ENCODE results near the gene TRMT112.
A peak's percentile ranks its signal among the peaks of the same experiment; 100 is the strongest.
"Not testable (repeated sequence)": the region's sequence is repeated elsewhere in the genome, so short reads cannot be mapped to it uniquely, and the experiment has no call there.

The TRMT112 gene

DNA sequence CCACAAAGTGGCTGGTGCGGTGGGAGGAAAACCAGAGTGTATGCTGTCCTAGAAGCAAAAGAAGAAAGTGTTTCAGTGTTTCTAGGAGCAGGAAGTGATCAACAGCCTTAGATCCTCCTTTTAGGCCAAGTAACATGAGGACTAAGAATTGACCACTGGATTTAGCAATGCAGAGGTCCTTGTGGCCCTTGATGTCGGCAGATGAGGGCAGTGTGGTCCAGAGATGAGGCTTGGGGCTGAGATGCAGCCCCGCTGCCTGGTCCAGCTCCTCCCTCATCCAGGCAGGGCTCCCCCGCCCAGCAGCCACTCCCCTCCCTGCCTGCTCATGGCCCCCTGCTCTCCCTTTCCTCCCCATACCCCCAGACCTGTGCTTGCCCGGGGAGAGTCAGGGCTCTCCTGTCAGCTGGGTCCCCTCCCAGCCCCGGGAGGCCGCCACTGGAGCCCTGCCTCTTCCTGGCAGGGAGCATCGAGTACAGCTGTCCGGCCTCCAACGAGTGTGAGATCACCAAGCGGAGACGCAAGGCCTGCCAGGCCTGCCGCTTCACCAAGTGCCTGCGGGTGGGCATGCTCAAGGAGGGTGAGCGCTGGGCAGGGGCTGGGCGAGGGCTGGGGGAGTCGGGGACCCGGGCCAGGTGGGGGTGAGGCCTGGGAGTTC lies 3.7 kb downstream of the TRMT112 start:
- peak in 14 of 51 donors; percentile 18 to 61 (median 32) for DNase-seq

DNA sequence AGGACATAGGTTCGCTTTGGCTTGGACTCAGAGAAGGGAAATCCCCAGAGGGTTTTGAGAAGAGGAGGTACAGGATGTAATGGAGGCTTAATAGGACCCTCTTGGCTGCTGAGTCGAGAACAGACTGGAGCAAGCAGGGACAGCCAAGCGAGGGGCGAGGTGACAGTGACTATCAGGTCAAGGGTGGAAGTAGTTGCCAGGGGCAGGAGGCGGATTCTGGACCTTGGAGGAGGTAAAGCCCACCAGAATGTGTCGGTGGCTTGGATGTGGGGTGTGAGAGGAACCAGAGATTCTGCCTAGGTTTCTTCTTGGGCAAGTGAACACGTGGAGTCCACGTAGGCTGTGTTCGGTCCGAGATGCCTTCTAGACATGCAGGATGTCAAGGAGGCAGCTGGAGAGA lies 4.4 kb downstream of the TRMT112 start:
- DNase-seq = no peak

DNA sequence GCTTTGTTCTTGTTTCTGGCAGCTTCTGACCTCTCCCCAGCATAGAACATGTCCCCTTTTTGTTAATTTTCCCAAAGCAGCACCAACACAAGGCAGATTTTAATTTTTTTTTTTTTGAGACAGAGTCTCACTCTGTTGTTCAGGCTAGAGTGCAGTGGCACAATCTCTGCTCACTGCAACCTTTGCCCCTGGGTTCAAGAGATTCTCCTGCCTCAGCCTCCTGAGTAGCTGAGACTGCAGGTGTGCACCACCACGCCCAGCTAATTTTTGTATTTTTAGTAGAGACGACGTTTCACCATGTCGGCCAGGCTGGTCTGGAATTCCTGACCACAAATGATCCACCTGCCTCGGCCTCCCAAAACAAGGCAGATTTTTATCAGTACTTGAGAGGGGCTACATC lies 9.6 kb downstream of the TRMT112 start:
- not testable (repeated sequence) for DNase-seq

DNA sequence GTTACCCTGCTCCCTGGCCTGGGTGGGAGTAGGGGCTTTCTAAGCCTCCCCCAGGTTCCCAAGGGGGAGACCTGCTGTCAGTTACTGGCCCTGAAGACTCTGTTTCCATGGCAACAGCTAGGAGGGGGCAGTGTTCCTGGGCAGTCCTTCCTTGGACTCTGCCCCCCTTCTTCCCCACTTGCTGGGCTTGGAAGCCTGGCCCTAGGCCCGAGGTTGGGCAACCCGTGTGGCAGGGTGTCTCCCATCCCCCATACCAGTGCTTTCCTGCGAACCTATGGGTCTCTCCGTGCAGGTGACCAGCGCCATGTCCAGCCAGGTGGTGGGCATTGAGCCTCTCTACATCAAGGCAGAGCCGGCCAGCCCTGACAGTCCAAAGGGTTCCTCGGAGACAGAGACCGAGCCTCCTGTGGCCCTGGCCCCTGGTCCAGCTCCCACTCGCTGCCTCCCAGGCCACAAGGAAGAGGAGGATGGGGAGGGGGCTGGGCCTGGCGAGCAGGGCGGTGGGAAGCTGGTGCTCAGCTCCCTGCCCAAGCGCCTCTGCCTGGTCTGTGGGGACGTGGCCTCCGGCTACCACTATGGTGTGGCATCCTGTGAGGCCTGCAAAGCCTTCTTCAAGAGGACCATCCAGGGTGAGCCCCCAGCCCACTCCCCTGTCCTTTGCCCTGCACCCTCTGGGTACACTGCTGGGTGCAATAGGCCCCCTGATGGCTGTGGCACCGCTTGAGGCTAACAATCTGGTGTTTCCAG lies 10.3 kb downstream of the TRMT112 start:
- peak in 21 of 51 donors; percentile 20 to 73 (median 35) for DNase-seq

DNA sequence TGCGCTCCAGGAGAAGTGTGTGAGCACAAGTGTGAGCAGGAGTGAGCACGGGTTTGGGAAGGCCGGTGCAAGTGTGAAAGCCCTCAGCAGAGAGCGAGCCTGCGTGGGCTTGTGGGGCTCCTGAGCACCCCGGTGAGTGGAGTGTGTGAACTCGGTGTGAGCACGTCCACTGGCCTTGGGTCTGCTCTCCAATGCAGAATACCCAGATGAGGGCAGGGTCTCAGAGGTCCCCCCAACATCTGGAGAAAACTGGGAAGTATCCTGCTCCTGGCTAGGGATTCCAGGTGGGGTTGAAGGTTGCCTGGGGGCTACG lies 10.8 kb downstream of the TRMT112 start:
- DNase-seq = no peak

DNA sequence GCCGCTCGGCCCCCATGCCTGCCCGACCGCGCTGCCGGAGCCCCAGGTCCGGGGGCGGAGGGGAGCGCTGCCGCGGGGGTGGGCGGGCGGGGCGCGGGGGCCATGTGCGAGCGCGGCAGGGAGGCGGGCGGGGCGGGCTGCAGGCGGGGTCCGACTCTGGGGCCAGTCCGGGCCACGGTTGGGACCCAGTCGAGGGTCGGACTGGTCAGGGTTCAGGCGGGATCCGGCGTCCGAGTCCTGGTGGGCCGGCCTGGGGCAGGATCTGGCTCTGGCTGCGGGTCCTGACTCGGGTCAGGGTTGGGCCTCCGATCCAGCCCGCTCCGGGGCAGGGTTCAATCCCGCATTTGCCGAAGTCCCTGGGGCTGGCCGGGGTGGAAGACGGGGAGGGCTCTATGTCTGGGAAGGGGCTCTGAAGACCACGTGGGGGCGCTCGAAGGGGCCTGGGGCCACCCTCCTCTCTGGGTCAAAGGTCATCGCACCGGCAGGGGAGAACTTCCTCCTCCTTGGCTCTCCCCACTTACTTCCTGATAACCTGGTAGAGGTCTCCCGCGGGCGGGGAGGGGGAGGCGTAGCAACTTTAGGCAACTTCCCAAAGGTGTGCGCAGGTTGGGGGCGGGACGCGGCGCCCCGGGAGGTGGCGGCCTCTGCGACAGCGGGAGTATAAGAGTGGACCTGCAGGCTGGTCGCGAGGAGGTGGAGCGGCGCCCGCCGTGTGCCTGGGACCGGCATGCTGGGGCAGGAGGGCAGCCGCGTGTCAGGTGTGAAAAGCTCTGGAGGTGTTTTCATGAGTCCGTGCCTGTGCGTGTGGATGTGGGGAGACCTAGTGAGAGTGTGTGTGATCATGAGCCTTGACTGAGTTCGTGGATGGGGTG lies 11.4 kb downstream of the TRMT112 start:
- DNase-seq = peak in 38 of 51 donors; percentile 24 to 73 (median 57)

DNA sequence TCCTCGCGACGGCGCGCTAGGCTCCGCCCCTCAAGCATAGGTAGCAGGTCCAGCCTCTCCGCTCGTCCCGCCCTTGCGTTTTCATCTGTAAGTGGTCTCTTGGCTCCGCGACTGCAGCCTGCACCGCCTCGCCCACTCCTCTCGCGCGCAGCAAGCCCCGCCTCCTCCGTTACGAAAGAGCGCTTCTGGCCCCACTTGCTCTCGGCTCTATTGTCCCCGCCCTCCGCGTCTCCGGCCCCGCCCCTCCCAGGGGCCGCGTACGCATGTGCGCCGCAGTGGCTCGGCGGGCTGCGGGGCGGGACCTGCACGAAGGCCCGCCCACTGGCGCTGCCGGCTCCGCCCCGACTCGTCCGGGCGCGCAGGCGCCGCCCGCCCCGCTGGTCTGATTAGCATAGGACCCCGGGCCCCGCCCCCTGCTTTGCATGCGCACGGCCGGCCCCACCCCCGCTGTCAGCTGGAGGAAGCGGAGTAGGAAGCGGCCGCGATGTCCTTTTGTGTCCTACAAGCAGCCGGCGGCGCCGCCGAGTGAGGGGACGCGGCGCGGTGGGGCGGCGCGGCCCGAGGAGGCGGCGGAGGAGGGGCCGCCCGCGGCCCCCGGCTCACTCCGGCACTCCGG lies 12.2 kb downstream of the TRMT112 start, which contains the start of gene ESRRA:
TSS of gene ESRRA (plus strand) at position 450 of the 616 bp plus-strand sequence. CDS start 1,656 bp downstream, outside the sequence.
- DNase-seq = peak; percentile 66 to 100 (median 99)

DNA sequence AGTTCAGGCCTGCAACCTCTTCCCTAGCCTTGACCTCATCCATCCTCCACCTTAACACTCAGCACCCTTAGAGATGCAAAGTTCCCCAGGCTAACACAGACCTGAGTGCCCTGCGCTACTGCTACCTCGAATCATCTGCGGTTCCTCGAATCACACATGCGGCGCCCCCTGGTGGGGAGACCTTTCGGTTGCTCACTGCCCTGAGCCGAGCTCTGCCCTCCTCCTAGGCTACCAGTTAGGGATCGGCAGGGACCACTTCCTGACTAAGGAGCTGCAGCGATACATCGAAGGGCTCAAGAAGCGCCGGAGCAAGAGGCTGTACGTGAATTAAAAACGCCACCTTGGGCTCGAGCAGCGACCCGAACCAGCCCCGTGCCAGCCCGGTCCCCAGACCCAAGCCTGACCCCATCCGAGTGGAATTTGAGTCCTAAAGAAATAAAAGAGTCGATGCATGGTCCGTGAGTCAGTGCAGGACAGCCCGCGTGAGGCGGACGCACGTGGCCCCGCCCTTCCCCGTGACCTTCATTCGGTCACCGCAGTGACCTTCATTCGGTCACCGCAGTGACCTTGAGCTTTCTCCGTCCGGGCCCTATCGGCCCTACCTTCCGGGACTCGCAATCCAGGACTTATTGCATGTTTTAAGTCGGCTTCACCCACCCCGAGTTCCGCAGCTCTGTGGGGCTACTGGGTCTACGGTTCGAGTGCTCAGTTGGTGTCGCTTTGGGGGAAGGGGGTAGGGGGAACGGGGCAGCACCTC lies 12.9 kb downstream of the TRMT112 start:
- peak; percentile 28 to 96 (median 79) for DNase-seq

DNA sequence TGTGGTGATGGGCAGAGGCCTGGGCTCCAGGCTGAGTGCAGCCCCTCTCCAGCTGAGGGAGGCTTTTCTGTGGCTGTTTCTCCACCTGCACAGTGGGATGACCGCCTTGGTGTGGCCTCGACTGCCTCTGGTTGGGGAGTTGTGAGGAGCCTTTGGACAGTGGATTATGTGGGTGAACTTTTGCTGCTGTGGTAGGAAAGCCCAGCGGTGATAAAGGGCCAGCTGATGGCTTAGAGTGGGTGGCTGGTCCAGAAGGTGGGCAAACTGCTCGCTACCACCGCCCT lies 13.4 kb downstream of the TRMT112 start:
- DNase-seq = peak in 1 of 51 donors; percentile 60

DNA sequence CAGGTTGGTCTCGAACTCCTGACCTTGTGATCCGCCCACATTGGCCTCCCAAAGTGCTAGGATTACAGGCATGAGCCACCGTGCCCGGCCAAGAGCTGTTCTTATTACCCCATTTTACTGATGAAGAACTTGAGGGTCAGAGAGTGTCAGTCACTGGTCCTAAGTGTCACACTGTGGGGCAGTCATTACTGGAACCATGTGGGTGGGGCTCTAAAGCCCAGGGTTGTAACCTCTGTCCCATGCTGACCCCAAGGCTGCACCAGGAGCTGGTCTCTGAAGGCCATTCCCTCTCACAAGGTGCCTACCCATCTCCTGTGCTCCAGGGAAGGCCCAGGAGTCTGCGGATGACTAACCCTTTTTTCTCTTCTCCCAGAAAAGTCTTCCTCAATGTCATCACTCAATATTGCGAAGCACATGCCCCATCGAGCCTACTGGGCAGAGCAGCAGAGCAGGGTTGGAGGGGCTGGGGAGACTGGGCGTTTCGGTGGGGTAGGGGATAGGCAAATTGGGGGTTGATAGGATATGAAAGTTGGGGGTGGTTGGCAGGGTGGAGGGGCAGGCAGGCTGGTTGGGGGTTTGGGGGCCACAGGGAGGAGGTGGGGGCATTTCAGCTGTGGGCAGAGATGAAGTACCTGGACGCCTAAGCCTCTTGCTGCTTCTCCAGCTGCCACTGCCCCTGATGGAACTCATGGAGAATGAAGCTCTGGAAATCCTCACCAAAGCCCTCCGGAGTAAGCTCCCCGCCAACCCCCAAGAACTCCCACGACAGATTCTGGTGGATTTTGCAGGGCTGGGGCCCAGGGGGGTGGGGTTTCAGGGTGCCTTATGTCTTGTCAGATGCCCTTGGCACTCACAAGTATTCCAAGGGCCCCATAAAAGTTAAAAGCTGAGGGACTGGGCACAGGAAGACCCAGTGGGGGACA lies 14.0 kb downstream of the TRMT112 start:
- no peak for DNase-seq

DNA sequence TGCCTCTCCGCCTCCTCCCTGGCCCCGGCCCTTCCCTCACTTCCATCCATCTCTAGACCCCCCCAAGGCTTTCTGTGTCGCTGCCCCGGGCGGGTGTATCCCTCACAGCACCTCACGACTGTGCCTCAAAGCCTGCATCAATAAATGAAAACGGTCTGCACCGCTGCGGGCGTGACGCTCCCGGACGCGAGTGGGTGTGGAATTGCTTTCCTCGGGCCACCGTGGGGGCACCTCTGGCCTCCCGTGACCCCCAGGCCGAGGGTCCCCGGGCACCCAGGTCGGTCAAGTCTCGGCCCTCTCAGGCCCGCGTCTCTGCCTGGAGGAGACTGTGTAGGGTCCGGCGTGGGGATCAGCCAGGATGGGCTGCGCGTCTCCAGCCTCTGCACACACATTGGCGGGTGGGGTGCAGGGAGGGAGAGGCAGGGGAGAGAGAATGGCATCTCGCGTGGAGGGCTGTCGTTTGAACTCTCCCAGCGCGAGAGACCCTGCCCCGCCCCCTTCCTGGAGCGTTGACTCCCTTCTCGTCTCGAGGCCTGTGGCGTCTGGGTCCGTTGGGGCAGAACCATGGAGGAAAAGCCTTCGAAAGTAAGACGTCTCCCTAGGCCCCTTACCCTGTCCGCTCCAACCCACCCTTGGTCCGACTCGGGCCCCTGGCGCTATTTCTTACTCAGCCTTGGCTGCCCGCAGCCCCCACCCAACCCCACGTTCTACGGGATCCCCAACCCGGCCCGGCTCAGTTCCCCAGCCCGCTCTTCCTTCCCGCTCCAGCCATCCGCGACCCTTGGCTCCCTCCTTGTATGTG lies 17.3 kb downstream of the TRMT112 start, which contains the start of gene CATSPERZ:
TSS of gene CATSPERZ (plus strand) at position 512 of the 802 bp plus-strand sequence. CDS start at position 565, 53 bp downstream.
- peak in 5 of 51 donors; percentile 20 to 60 (median 35) for DNase-seq

DNA sequence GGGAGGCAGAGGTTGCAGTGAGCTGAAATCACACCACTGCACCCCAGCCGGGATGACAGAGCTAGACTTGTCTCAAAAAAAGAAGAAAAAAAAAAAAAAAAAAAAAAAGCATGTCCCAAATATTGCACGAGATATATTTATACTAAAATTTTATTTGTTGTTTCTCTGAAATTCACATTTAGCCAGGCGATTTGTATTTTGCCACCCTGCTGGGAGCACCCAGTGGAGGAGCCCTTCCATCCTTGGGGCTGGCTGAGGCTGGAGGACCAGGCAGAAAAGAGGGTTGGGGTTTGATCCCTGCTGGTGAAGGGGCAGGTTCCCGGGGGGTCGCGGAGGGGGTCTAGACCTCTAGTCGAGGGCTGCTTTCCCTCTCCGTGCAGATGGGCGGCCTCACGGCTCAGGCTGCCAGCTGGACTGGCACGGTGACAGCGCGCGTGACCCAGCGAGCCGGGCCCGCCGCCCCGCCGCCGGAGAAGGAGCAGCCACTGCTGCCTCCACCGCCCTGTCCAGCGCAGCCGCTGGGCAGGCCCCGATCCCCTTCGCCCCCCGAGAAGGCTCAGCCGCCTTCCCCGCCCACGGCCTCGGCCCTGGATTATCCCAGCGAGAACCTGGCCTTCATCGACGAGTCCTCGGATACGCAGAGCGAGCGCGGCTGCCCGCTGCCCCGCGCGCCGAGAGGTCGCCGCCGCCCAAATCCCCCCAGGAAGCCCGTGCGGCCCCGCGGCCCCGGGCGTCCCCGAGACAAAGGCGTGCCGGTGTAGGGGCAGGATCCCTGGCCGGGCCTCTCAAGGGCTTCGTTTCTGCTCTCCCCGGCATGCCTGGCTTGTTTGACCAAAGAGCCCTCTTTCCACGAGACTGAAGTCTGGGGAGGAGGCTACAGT lies 18.2 kb downstream of the TRMT112 start:
- peak in 47 of 51 donors; percentile 21 to 85 (median 59) for DNase-seq

DNA sequence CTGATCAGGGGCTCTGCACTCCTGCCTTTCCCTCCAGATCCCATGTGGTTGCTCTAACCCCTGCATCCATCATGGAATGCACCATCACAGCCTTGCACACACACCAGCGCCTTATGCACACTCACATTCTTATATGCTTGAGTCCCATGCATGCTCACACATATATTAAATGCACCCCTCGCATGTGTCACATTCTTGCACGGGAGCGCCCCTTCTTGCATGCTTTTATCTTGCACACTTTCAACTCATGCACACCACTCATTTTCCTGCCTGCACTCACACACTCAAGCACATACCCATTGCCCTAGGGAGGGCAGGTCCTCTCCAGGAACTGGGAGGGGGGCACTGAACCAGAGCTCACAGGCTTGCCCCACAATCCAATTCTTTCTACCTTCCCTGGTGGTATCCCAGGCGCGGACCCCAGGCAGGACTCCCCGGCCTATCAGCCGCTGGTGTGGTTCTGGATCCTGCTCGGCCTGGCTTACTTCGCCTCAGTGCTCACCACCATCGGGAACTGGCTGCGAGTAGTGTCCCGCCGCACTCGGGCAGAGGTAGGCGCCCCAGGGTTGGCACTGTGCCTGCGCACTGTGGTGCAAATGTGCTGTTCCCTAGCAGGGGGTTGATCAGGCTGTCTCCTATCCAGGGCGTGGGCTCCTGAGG lies 19.5 kb downstream of the TRMT112 start:
- no peak for DNase-seq

DNA sequence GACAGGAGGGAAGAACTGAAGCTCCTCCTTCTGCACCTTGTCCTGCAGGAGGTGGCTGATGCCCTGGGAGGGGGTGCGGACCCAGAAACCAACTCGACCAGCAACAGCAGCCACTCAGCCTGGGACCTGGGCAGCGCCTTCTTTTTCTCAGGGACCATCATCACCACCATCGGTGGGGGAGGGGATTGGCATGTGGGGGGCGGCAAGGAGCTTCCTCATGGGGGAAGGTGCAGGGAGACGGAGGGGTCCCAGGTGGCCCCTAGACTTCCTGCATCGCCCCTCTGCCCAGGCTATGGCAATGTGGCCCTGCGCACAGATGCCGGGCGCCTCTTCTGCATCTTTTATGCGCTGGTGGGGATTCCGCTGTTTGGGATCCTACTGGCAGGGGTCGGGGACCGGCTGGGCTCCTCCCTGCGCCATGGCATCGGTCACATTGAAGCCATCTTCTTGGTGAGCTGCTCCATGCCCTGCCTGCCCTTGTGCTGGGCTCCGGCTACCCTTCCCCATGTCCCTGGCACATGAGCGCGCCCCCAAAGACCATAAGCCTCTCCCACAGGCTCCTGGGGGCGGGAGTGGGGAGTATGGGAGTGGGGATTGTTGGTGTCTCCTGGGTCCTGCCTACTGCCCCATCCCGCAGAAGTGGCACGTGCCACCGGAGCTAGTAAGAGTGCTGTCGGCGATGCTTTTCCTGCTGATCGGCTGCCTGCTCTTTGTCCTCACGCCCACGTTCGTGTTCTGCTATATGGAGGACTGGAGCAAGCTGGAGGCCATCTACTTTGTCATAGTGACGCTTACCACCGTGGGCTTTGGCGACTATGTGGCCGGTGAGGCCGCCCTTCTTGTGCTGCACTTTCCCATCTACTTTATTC lies 20.3 kb downstream of the TRMT112 start:
- DNase-seq = no peak

DNA sequence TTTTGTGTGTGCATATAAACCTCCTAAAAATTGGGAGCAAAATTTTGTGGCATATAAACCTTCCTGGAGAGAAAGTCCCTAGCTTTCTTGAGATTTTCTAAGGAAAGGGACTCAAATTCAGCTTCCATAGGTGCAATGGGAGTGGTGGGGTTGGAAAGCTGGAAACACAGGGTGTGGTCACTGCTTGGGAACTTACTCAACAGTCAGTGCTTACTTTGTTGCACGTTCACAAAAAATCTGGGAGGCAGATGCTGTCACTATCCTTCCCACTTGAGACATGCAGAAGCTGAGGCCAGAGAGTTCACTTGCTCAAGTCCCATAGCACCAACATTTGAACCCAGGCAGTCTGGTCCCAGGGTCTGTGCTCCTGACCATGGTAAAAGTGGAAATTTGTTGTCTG lies 21.1 kb downstream of the TRMT112 start:
- DNase-seq = no peak

DNA sequence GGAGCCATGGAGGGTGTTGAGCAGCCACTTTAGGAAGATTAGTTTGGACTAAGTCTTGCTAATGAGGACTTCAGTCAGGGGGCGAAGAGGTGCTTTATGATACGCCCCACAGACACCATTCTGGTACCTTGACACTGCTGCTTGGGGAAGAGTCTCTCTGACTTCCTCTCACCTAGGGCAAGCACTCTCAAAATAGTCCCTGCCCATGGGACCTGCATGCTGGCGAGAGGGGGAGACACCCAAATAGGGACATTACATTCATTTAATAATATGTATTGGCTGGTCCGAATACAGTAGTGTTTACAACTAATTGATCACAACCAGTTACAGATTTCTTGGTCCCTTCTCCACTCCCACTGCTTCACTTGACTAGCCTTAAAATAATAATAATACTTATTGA lies 21.6 kb downstream of the TRMT112 start:
- DNase-seq = no peak

Data from hypothalamus (tissue), 51 donors.